Measurements from ENCODE around the gene SLC4A8. TPM values are rescaled to one million over a fixed set of nuclear protein-coding genes. Genes with fewer than 3 reads are reported as not detected.

SLC4A8 gene
- total RNA-seq, 4 donors from 2014 or later, result 0.05 TPM; not detected in 3

DNA sequence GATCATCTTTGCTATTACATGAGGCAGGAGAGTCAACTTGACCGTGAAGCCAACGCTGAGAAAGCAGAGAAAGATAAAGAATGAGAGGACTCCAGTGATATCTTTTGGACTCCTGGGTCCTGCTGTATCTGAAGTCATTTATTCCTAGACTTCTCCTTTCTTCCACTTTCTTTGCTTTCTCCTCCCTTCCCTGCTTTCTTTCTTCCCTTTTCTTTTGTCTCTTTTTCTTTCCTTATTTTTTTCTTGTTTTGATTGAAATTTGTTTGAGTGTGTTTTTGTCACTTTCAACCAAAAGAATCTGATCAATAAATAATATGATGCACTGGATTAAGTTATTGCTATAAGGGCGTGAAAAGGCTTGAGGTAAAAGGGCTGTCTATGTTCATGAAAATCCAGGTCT is 20.0 kb upstream of the SLC4A8 start:
- Histone ChIP-seq H3K4me3 (no peak overlapping the region), H3K27me3 (no peaks in the 10 kb centered on the region), H3K9me3 (no peaks in the 10 kb centered on the region), H3K36me3 (no peaks in the 10 kb centered on the region), H3K27ac (no peak overlapping the region), H3K4me1 (no peaks in the 10 kb centered on the region)
- TF ChIP-seq, protein P1, sequence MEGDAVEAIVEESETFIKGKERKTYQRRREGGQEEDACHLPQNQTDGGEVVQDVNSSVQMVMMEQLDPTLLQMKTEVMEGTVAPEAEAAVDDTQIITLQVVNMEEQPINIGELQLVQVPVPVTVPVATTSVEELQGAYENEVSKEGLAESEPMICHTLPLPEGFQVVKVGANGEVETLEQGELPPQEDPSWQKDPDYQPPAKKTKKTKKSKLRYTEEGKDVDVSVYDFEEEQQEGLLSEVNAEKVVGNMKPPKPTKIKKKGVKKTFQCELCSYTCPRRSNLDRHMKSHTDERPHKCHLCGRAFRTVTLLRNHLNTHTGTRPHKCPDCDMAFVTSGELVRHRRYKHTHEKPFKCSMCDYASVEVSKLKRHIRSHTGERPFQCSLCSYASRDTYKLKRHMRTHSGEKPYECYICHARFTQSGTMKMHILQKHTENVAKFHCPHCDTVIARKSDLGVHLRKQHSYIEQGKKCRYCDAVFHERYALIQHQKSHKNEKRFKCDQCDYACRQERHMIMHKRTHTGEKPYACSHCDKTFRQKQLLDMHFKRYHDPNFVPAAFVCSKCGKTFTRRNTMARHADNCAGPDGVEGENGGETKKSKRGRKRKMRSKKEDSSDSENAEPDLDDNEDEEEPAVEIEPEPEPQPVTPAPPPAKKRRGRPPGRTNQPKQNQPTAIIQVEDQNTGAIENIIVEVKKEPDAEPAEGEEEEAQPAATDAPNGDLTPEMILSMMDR (IDR thresholded peaks at IDR 0.05 in 4 of 5, conservative IDR thresholded peaks at IDR 0.05 in 1 of 5), result no peak
- TF ChIP-seq POLR2A (IDR thresholded peaks at IDR 0.05), result no peak
- in situ Hi-C loops (cut with MboI; ENCODE audit: low sequenced_read_pairs in 4 of 4) (no loop called here), intact Hi-C loops (cut with DNase I; ENCODE audit: low total_unique reads) (no loop called here)
- ATAC-seq (no peak), DNase-seq (no peak)

DNA sequence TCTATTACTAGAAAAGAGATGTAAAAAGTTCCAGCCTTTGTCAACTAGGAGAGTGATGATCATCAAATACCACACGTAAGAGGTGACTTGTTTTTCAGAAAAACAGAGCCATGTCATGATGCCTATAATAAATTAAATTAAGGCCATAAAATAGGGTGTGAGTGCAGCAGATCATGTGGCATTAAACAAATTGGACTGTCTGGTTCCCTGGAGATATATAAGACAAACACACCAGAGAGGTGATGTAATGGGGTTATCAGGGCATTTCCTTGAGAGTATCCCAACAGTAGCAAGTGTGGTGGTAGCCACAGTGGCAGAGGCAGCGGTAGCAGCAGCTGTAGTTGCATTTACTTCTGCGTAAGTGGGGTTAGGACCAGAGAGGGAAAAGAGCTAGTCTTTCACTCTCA is 18.8 kb upstream of the SLC4A8 start:
- no peak overlapping the region for H3K27ac ChIP-seq
- H3K9me3 ChIP-seq, result no peaks in the 10 kb centered on the region
- no peak overlapping the region for H3K4me3 ChIP-seq
- no peaks in the 10 kb centered on the region for H3K36me3 ChIP-seq
- in situ Hi-C loops (cut with MboI; ENCODE audit: low sequenced_read_pairs in 4 of 4) (no loop called here), intact Hi-C loops (cut with DNase I; ENCODE audit: low total_unique reads) (no loop called here)
- DNase-seq, result no peak
- no peaks in the 10 kb centered on the region for H3K27me3 ChIP-seq
- H3K4me1 ChIP-seq, result no peaks in the 10 kb centered on the region
- ATAC-seq, result no peak
- no peak for TF ChIP-seq POLR2A (IDR thresholded peaks at IDR 0.05)
- TF ChIP-seq, protein P1 (IDR thresholded peaks at IDR 0.05 in 4 of 5, conservative IDR thresholded peaks at IDR 0.05 in 1 of 5), result no peak

DNA sequence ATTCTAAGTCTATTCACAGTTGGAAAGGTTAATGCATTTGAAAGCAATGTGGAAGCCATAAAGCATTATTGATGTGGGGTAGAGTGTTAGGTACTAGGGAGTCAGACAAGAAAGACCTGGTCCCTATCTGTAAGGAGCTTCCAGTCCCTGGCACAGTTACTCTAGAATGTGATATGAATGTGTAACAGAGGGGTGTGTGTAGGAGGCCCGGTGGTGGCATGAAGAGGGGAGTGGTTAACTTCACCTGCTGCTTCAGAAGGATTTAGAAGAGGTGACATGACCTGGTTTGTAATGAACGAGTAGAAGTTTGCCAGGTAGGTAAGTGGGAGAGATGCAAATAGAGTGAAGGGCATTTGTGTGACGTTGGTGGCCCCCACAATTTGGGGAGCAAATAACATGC is 18.3 kb upstream of the SLC4A8 start:
- Histone ChIP-seq H3K4me1 (no peaks in the 10 kb centered on the region), H3K27ac (no peak overlapping the region), H3K9me3 (no peaks in the 10 kb centered on the region), H3K36me3 (no peaks in the 10 kb centered on the region), H3K4me3 (no peak overlapping the region), H3K27me3 (no peaks in the 10 kb centered on the region)
- ATAC-seq (no peak), DNase-seq (no peak)
- no peak for TF ChIP-seq POLR2A (IDR thresholded peaks at IDR 0.05)
- TF ChIP-seq, protein P1 (IDR thresholded peaks at IDR 0.05 in 4 of 5, conservative IDR thresholded peaks at IDR 0.05 in 1 of 5), result no peak
- in situ Hi-C loops (cut with MboI; ENCODE audit: low sequenced_read_pairs in 4 of 4) (no loop called here), intact Hi-C loops (cut with DNase I; ENCODE audit: low total_unique reads) (no loop called here)

DNA sequence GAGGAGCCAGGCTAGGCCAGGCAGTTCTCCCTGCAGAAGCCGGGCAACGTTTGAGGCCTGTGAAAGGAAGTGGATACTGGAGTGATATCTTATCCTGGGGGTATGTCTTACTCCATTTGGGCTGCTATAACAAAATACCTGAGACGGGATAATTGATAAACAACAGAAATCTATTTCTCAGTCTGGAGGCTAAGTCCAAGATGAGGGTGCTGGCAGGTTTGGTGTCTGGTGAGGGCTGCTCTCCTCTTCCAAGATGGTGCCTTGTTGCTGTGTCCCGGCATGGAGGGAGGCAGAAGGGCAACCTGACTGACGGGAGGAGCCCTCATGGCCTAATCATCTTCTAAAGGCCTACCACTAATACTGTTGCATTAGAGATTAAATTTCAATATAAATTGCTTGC is 17.8 kb upstream of the SLC4A8 start:
- H3K4me3 ChIP-seq, result no peak overlapping the region
- no peaks in the 10 kb centered on the region for H3K27me3 ChIP-seq
- no peaks in the 10 kb centered on the region for H3K9me3 ChIP-seq
- no peaks in the 10 kb centered on the region for H3K36me3 ChIP-seq
- intact Hi-C loops (cut with DNase I; ENCODE audit: low total_unique reads), result no loop called here
- in situ Hi-C loops (cut with MboI; ENCODE audit: low sequenced_read_pairs in 4 of 4), result no loop called here
- no peak overlapping the region for H3K27ac ChIP-seq
- TF ChIP-seq, protein P1 (IDR thresholded peaks at IDR 0.05 in 4 of 5, conservative IDR thresholded peaks at IDR 0.05 in 1 of 5), result no peak
- TF ChIP-seq POLR2A (IDR thresholded peaks at IDR 0.05), result no peak
- ATAC-seq (no peak), DNase-seq (no peak)
- H3K4me1 ChIP-seq, result no peaks in the 10 kb centered on the region

DNA sequence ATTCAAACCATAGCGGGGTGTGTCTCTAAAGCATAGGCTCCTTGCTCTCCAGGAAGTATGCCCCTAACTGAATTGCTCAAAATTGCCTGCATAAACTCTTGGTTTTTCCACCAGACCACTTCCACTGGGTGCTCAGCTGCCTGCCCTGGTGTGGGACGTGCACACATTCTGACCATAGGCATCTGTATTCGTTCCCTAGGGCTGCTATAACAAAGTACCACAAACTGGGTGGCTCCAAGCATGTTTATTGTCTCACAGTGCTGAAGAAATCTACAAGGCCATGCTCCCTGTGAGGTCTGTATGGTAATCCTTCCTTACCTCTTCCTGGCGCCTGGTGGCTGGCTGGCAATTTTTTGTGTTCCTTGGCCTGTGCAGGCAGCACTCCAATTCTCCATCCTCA is 17.0 kb upstream of the SLC4A8 start:
- H3K9me3 ChIP-seq, result no peaks in the 10 kb centered on the region
- TF ChIP-seq, protein P1 (IDR thresholded peaks at IDR 0.05 in 4 of 5, conservative IDR thresholded peaks at IDR 0.05 in 1 of 5), result no peak
- TF ChIP-seq POLR2A (IDR thresholded peaks at IDR 0.05), result no peak
- no peaks in the 10 kb centered on the region for H3K36me3 ChIP-seq
- ATAC-seq, result no peak
- H3K4me3 ChIP-seq, result no peak overlapping the region
- intact Hi-C loops (cut with DNase I; ENCODE audit: low total_unique reads) (no loop called here), in situ Hi-C loops (cut with MboI; ENCODE audit: low sequenced_read_pairs in 4 of 4) (no loop called here)
- no peak overlapping the region for H3K27ac ChIP-seq
- no peaks in the 10 kb centered on the region for H3K4me1 ChIP-seq
- DNase-seq, result no peak
- H3K27me3 ChIP-seq, result no peaks in the 10 kb centered on the region
